Posterior vena cava (tissue), 2 donors: ENCODE results near the gene CNIH3. TPM values are rescaled to one million over a fixed set of nuclear protein-coding genes. Genes with fewer than 3 reads are reported as not detected.

ENCODE experiments used
- DNase-seq: peaks from one replicate; pipeline ENCODE4 v3.0.0-alpha.2; 2020; ENCODE audit warnings: low spot score
- intact Hi-C, 2 donors: fragments of 100-400 bp; cut with DNase I; formaldehyde crosslinking; loops; one replicate each; pipeline versions ENCODE4 v1.14.1 to v1.14.2; 2022 to 2023
- total RNA-seq, 2 donors: library from RNA; stranded (reverse); fragmentation: NEBNext Ultra II Directional; extraction: Animal tissue kit (Norgen Biotek cat#: 25700); gene quantifications; one replicate each; pipeline ENCODE4 v1.2.1, GENCODE V29; 2021
- donor health status: DM: yes; HTN: yes; CAD: no.
- donor health status: DM: yes; HTN: yes; CAD: no.

Gene CNIH3
- total RNA-seq, 2 donors from 2014 or later: 1.6 to 2.6 TPM

- intact Hi-C loops: loop anchor here in 1 of 2 donors (5.0 kb wide), 1 partner anchor 1006 kb away; no protein-coding TSS in a partner anchor
- DNase-seq: no peak
Measured at GRCh38 chr1:224733027-224733911, 117.2 kb downstream of the CNIH3 start.

GRCh38 chr1:224734261-224734935 is 118.3 kb downstream of the CNIH3 start:
- intact Hi-C loops: loop anchor here in 1 of 2 donors (5.0 kb wide), 1 partner anchor 1007 kb away; no protein-coding TSS in a partner anchor
- DNase-seq: no peak

GRCh38 chr1:224735159-224735558 is 119.0 kb downstream of the CNIH3 start:
- intact Hi-C loops: no loop called here
- DNase-seq: no peak

- intact Hi-C loops: no loop called here
Measured at GRCh38 chr1:224736619-224737352, 120.7 kb downstream of the CNIH3 start.

GRCh38 chr1:224737353-224737727 is 121.2 kb downstream of the CNIH3 start:
- no peak for DNase-seq
- intact Hi-C loops: no loop called here

More at GRCh38 chr1:224736619-224737352, 120.7 kb downstream of the CNIH3 start:
- peak; percentile 85 for DNase-seq

- intact Hi-C loops: no loop called here
- no peak for DNase-seq
Measured at GRCh38 chr1:224739303-224739996, 123.3 kb downstream of the CNIH3 start.

- DNase-seq: no peak
- intact Hi-C loops: no loop called here
Measured at GRCh38 chr1:224739997-224740684, 124.0 kb downstream of the CNIH3 start.

- DNase-seq: no peak
- intact Hi-C loops: no loop called here
Measured at GRCh38 chr1:224740685-224741052, 124.6 kb downstream of the CNIH3 start.

- DNase-seq: no peak
- intact Hi-C loops: no loop called here
Measured at GRCh38 chr1:224742349-224742748, 126.2 kb downstream of the CNIH3 start.

- intact Hi-C loops: no loop called here
- DNase-seq: no peak
Measured at GRCh38 chr1:224743608-224744164, 127.6 kb downstream of the CNIH3 start.

- no peak for DNase-seq
- intact Hi-C loops: no loop called here
Measured at GRCh38 chr1:224744521-224744920, 128.4 kb downstream of the CNIH3 start.

GRCh38 chr1:224745394-224745793 is 129.3 kb downstream of the CNIH3 start:
- intact Hi-C loops: no loop called here
- no peak for DNase-seq

- no peak for DNase-seq
- intact Hi-C loops: no loop called here
Measured at GRCh38 chr1:224745924-224746323, 129.8 kb downstream of the CNIH3 start.

GRCh38 chr1:224747578-224747977 is 131.5 kb downstream of the CNIH3 start:
- intact Hi-C loops: no loop called here
- no peak for DNase-seq

- intact Hi-C loops: no loop called here
- DNase-seq: no peak
Measured at GRCh38 chr1:224749916-224750315, 133.8 kb downstream of the CNIH3 start.

GRCh38 chr1:224751624-224752311 is 135.7 kb downstream of the CNIH3 start:
- intact Hi-C loops: no loop called here

GRCh38 chr1:224753491-224753890 is 137.4 kb downstream of the CNIH3 start:
- no peak for DNase-seq

More at GRCh38 chr1:224751624-224752311, 135.7 kb downstream of the CNIH3 start:
- DNase-seq: no peak

GRCh38 chr1:224755586-224755985 is 139.5 kb downstream of the CNIH3 start:
- intact Hi-C loops: no loop called here
- no peak for DNase-seq

More at GRCh38 chr1:224753491-224753890, 137.4 kb downstream of the CNIH3 start:
- intact Hi-C loops: no loop called here
